ENCODE measurements around the gene HK1. TPM values are rescaled to one million over a fixed set of nuclear protein-coding genes. Genes with fewer than 3 reads are reported as not detected.

HK1 gene
- total RNA-seq, 1 donor from 2014 or later = 61.3 TPM

GRCh38 chr10:69265521-69265920 is 12.8 kb upstream of the HK1 start:
- H3K4me3 Mint-ChIP-seq (ENCODE audit: unreplicated experiment) = no peak overlapping the region
- peaks cover 9% of the 10 kb centered on the region for H3K4me1 Mint-ChIP-seq (ENCODE audit: unreplicated experiment)
- H3K27ac Mint-ChIP-seq (ENCODE audit: unreplicated experiment) = no peak overlapping the region
- H3K36me3 Mint-ChIP-seq (ENCODE audit: unreplicated experiment) = no peaks in the 10 kb centered on the region
- TF ChIP-seq CTCF (IDR thresholded peaks at IDR 0.05) = no peak
- H3K27me3 Mint-ChIP-seq (ENCODE audit: unreplicated experiment) = peaks cover 49% of the 10 kb centered on the region
- H3K9me3 Mint-ChIP-seq (ENCODE audit: unreplicated experiment) = no peaks in the 10 kb centered on the region
- no peak for DNase-seq (ENCODE audit: extremely low spot score, unreplicated experiment)

- Mint-ChIP-seq H3K4me3 (ENCODE audit: unreplicated experiment) (no peak overlapping the region), H3K27ac (ENCODE audit: unreplicated experiment) (no peak overlapping the region), H3K27me3 (ENCODE audit: unreplicated experiment) (peaks cover 24% of the 10 kb centered on the region), H3K9me3 (ENCODE audit: unreplicated experiment) (peaks cover 9% of the 10 kb centered on the region), H3K36me3 (ENCODE audit: unreplicated experiment) (no peaks in the 10 kb centered on the region), H3K4me1 (ENCODE audit: unreplicated experiment) (peaks cover 9% of the 10 kb centered on the region)
- no peak for DNase-seq (ENCODE audit: extremely low spot score, unreplicated experiment)
- no peak for TF ChIP-seq CTCF (IDR thresholded peaks at IDR 0.05)
These were observed 9.4 kb upstream of the HK1 start for GRCh38 chr10:69268761-69269416.

- peaks cover 9% of the 10 kb centered on the region for H3K9me3 Mint-ChIP-seq (ENCODE audit: unreplicated experiment)
- H3K27me3 Mint-ChIP-seq (ENCODE audit: unreplicated experiment) = peaks cover 23% of the 10 kb centered on the region
- no peak overlapping the region for H3K4me3 Mint-ChIP-seq (ENCODE audit: unreplicated experiment)
- H3K4me1 Mint-ChIP-seq (ENCODE audit: unreplicated experiment) = peaks cover 9% of the 10 kb centered on the region
- TF ChIP-seq CTCF (IDR thresholded peaks at IDR 0.05) = no peak
- DNase-seq (ENCODE audit: extremely low spot score, unreplicated experiment) = no peak
- no peaks in the 10 kb centered on the region for H3K36me3 Mint-ChIP-seq (ENCODE audit: unreplicated experiment)
- no peak overlapping the region for H3K27ac Mint-ChIP-seq (ENCODE audit: unreplicated experiment)
These were observed 8.5 kb upstream of the HK1 start for GRCh38 chr10:69269761-69270160.

- DNase-seq (ENCODE audit: extremely low spot score, unreplicated experiment) = no peak
- Mint-ChIP-seq H3K27me3 (ENCODE audit: unreplicated experiment) (peaks cover 14% of the 10 kb centered on the region), H3K9me3 (ENCODE audit: unreplicated experiment) (peaks cover 9% of the 10 kb centered on the region), H3K4me1 (ENCODE audit: unreplicated experiment) (peaks cover 9% of the 10 kb centered on the region), H3K4me3 (ENCODE audit: unreplicated experiment) (no peak overlapping the region), H3K36me3 (ENCODE audit: unreplicated experiment) (no peaks in the 10 kb centered on the region), H3K27ac (ENCODE audit: unreplicated experiment) (no peak overlapping the region)
- TF ChIP-seq CTCF (IDR thresholded peaks at IDR 0.05) = no peak
These were observed 7.3 kb upstream of the HK1 start for GRCh38 chr10:69270990-69271389.

GRCh38 chr10:69272624-69273023 is 5.7 kb upstream of the HK1 start:
- Mint-ChIP-seq H3K36me3 (ENCODE audit: unreplicated experiment) (no peaks in the 10 kb centered on the region), H3K27ac (ENCODE audit: unreplicated experiment) (no peak overlapping the region), H3K9me3 (ENCODE audit: unreplicated experiment) (peaks cover 9% of the 10 kb centered on the region), H3K27me3 (ENCODE audit: unreplicated experiment) (peaks cover 5% of the 10 kb centered on the region), H3K4me3 (ENCODE audit: unreplicated experiment) (no peak overlapping the region), H3K4me1 (ENCODE audit: unreplicated experiment) (peaks cover 2% of the 10 kb centered on the region)
- no peak for DNase-seq (ENCODE audit: extremely low spot score, unreplicated experiment)
- no peak for TF ChIP-seq CTCF (IDR thresholded peaks at IDR 0.05)
